Right renal cortex interstitium (tissue), 3 donors: ENCODE results near the gene RHO. TPM values are rescaled to one million over a fixed set of nuclear protein-coding genes. Genes with fewer than 3 reads are reported as not detected.

ENCODE experiments used
- DNase-seq, 3 donors: peaks; one replicate each; pipeline ENCODE4 v3.0.0-alpha.2; 2013; ENCODE audit warnings: low read depth in 3 of 3, low spot score in 2 of 3
- polyA plus RNA-seq, 3 donors: library from polyadenylated mRNA; unstranded; fragments of 120-200 nt; gene quantifications; one replicate each; pipeline ENCODE4 v1.2.1, GENCODE V29; 2013; ENCODE audit not compliant: insufficient read length in 3 of 3

The RHO gene
- polyA plus RNA-seq, 3 donors: 0.06 to 0.07 TPM; not detected in 1

DNA sequence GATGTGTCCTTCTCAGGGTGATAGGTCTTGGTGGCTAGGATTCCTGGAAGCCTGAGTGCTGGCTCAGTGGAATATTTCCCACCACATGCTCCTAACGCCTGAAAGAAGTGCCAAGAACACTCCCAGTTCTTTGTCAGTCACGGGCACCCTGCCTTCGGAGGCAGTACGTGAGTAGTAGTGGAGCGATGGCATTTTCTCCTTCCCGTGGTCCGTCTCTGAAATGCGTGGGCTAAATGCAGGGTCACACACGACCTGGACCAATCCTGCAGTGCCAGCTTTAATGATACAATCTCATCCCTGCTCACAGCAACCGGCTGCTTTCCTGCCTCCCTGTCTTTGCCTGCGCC lies 29.1 kb downstream of the RHO start:
- no peak for DNase-seq

DNA sequence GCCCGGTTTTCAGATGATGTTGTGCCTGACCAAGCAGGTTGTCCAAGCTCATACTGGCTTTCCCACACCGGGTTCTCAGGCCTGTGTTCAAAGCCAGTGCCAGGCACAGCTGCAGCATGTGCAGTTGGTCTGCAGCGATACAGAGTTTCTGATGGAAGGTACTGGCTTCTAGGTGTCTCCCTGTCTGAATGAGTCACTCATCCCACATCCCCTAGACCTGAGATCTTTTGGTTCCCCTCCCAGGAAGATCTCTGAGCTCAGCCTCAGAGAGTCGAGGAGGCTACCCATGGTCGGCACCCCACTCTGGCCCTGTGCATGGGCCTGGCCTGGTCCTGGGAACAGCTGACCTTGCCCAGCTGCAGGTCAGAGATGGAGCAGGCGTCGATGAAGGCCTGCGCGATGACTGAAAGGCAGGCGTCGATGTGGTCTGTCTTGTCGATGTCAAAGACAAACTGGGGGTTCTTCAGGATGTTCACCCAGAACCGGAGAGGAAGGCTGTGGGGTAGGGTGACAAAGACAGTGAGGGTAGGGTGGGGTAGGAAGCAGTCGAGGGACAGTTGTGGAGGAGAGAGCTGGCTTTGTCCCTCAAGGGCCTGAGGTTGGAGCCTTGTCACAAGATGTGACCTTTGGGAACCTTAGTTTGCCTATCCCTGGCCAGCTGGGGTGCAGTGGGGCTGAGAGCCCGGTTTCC lies 29.8 kb downstream of the RHO start:
- no peak for DNase-seq

DNA sequence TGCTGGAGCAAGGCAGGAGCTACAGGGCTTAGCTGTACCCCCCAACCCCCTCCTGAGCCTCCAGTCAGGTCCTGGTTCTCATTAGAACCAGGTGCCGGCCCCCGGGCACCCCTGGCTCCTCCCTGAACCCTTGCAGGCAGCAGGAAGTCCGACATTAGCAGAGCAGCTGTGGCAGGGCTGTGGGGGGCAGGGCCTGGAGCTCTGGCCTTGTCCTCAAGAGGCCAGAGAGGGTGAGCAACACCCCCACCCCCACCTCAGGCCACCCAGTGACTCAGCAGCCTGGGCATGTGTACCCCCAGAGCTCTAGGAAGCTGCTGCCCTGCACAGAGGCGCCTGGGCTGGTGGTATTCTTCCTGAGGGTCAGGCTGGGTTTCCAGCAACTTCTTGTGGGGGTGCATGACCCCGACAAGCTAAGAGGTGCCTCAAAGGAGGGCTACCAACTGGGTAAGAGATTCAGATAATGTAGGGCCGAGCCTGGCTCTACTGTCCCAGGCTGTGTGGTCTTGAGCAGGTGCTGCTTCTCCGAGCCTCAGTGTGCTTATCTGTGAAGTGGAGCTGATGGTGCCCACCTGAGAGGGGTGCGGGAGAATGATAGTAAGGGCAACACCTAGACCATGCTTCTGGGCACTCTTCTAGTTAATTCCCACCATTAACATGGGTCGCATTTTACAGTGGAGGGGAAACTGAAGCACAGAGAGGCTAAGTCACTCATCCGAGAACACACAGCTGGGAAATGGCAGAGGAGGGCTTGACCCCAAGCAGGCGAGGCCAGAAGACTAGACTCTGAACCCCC lies 30.5 kb downstream of the RHO start:
- no peak for DNase-seq

DNA sequence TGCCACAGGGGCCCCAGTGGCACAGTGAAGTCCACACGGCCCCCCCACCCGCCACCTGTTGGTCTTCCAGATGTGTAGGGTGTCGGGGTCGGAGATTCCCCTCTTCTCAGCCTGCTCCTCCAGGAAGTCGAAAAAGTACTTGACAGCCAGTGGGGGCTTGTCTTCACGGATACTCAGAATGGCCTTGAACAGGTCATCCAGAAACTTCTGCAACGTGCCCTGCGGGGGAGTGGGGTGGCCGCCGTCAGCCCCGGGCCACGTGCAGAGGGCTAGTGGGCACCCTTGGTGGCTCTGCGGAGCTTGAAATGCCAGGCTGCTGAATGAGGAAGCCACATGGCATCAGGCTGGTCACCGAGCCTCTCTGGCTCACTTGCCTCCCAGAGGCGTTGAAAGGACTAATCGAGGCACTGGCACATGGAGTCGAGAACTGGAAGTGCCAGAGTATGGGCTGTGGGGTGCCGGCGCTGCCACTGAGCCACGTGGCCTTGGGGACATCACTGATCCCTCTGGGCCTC lies 31.2 kb downstream of the RHO start:
- no peak for DNase-seq

DNA sequence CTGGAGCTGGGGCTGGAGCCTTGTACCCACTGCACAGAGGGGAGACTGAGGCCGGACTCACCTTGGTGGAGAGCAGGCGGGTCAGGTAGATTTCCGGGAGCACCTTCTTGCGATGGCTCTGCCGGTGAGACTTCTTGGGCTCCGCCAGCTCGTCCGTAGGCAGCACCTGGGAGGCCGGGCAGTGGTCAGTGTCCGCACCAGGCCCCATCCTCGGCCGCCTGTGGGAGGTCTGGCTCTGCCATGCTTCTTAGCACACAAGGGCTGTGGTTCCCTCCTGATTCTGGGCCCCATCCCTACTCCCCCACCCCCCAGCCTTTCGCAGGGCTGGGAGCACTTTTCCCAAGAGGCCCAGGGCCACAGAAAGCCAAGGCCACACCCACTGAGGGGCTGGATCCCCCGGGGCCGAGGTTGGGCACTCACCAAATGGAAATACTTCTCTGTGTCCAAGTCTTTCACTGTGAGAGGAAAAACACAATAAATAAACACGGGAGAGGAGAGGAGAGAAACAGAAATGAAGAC lies 31.9 kb downstream of the RHO start:
- no peak for DNase-seq

DNA sequence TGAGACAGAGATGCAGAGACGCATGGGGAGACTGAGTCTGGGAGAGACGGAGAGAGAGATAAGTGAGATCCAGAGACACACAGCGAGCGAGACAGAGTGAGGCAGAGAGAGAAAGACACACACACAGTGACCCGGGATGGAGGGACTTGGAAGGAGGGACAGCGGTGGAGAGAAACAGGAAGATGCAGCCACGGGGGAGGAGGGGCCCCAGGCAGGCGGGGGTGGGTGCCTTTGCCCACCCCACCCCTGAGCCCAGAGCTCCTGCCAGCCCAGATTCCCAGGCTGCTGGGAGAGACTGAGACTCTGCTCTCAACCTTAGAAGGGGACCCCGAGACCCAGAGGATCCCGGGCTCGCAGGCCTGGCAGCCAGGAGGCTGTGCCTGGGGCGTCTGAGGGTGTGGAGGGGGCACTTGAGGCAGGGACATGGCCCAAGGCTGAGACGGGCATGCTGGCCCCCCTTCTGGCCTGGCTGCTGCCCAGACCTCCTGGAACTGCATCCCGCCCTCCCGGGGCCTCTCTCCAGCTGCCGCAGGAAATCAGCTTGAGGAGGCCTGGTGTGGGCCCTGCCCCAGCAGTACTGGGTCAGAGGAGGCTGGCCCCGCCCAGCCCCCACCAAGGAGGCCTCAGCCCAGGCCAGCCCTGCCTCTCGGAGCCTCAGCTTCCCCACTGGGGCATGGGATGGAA lies 32.6 kb downstream of the RHO start:
- peak in 2 of 3 donors; percentile 23 to 32 for DNase-seq

DNA sequence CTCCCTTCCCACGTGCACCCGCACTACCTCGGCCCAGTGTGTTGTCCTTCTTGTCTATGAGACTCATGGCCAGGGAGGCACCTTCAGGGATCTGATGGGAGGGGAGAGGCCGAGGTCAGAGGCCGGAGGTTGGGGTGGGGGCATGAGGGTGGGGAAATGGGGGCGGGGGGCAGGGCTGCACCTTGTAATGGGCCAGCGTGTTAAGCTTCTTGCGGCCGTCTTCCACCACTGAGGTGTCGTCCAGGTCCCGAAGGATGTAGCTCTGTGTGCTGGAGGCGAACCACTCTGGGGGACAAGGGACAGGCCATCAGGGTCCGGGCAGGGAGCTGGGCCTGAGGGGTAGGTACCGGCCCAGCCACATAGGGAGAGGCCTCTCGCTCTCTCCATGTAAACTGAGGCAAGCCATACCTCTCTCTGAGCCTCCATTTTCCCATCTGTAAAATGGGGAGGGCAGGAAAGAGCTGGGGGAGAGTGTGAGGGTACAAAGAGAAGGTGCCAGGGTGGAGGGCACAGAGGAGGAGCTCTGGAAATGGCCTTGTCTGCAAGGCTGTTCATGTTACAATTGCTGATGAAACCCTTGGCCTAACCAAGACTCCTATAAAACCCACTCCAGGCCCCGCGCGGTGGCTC lies 33.3 kb downstream of the RHO start:
- no peak for DNase-seq

DNA sequence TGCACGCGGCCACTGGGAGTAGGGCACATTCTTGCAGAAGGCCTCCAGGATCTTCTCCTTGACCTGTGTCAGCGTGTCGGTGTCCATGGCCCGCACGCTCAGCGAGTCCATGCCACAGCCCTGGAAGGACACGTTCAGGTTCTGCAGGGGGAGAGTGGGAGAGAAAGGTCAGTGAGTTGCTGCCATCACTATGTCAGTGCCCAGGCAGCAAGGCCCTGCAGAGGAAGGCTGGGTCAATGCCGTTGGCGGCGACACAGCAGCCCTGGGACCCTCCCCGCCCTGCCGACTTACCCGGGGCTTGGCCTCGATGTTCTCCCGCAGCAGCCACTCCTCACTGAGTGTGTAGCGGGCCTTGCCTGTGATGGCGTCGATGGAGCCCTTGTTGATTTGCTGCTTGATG lies 34.4 kb downstream of the RHO start:
- no peak for DNase-seq

DNA sequence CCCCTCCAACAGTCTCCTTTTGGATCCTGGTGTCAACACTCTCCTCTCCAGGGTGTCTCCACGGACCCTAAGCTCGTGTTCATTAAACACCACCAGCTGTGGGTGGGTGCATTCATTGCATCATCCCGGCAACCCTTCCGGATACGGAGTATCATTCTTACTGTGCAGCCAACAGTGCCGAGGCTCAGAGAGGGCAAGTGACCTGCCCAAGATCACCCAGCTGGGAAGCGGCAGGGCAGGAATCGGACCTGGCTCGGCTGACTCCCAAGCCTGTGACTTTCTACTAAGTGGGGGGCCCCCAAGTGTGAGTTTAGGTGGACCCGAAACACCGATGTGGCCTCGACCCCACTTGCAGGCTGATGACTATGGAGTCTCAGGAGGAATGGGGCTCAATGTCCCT lies 34.9 kb downstream of the RHO start:
- DNase-seq: no peak

DNA sequence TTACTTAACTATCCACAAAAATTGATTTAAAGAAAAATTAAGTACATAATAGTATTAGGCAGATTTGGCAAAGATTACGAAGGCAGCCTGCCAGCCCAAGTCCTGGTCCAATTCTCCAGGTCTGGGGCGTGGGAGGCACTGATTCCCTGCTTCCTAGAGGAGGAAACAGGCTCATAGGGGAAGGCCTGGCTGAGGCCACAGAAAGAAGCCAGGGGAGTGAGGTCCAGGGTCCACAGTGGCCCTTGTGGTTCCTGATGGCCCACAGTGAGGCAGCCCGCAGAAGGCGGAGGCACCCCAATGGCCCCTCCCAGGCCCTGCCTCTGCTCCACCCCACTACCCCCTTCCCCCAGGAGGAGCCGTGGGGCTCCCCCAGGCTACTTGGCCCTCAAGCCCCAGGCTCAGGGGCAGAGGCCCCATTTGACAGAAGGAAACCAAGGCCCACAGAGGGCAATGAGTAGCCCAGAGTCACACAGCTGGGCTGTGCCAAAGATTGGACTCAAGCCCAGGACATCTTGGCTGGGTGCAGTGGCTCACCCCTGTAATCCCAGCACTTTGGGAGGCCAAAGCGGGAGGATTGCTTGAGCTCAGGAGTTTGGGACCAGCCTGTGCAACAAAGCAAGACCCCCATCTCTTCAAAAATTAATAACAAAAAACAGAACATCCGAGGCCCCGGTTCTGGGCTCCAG lies 35.6 kb downstream of the RHO start:
- DNase-seq: no peak

DNA sequence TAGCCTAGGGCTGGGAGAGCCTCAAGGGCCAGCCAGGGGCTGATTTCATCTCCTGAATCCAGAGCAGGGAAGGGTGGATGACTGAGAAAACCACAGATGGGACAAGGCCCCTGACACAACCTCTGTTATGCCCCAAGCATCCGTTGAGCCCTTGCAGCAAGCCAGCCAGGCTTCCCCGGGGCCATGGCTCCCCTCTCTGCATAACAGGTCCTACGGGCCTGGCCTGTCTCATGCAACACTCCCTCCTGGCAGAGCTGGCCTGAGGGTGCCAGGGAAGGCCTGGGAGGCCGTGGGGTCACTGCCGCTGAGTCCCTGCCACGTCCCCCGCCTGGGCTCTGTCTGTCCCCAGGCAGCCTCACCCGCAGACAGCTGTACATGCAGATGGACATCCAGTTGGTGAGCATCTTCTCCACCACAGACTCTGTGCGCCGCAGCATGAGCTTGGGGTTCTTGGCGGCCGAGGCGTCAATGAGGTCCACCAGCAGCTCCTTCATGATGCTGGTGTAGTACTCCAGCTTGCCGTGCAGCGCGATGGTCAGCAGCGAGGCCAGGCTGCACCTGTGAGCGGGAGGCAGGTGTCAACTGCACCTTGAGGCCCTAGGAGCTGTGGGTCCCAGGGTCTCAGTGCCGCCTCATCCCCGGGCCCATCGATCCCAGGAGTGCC lies 36.7 kb downstream of the RHO start:
- no peak for DNase-seq

DNA sequence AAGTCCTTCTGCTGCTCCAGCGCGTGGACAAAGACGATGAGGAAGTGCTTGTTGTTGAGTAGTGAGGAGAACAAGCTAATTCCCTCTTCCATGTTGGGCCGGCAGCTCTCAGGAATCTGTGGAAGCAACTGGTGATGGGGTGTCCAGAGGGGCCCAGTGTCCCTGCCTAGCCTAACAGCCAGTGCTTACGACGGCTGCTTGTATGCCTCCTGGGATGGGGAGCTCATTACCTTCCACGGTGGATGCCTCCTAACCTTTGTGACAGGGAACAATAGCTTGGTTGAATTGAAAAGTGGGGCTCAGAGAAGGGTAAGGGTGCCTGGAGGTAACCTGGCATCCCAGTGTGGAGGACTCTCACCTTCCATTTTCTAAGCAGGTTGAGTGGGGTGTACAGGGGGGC lies 37.5 kb downstream of the RHO start:
- no peak for DNase-seq

DNA sequence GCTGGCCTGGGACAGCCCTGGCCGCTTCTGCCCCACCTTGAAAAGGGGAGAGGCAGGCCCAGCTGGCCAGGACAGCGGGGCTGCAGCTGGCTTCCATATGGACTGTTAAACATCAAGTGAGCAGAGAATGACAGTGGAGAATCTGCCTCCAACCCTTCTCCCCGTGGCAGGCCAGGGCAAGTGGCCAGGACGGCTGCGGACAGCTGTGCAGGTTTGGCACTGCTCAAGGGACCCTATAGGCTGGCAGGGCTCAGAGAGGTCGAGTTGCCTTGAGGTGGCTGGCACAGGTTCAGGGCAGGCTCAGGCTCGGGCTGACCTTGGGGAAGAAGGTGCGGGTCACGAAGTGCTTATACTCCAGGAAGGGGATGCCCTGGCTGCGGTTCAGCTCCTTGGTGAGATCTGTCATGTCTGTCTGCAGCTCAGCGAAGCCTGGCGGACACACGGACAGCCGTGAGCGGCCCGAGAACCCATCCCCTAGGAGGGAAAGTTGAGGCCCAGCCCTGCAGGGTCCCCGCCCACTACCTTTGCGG lies 38.8 kb downstream of the RHO start:
- no peak for DNase-seq

DNA sequence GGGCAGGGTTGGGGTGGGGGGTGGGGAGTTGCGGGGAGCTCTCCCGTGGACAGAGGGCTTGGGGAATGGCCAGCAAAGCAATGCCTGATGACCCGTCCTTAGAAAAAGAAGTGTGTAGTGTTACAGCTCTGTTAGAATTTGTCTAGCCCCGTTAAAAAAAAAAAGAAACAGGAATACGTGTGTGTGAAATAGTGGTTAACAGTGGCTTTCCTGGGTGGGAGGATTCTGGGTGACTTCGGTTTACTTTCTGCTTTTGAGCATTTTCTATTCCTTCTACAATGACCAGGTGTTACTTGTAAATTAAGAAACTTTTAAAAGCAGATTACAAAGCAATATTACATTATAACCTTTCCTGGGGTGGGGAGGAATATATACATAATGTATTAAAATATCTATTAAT lies 39.5 kb downstream of the RHO start:
- no peak for DNase-seq

DNA sequence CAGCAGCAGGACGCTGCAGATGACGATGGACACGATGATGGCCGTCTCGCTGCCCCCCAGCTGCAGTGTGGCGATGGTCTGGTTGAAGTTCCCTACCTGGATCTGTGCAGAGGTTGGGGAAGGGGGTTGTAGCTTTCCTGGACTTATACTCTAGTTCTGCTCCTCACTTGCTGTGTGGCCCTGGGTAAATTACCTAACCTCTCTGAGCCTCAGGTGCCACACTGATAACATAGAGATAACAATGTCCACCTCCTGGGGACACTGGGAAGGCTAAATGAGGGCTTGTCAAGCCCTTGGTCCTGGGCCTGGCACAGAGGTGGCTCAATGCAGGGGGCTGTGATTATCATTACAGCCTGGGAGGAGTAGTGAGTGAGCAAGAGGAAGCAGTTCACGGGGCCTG lies 41.4 kb downstream of the RHO start:
- no peak for DNase-seq

DNA sequence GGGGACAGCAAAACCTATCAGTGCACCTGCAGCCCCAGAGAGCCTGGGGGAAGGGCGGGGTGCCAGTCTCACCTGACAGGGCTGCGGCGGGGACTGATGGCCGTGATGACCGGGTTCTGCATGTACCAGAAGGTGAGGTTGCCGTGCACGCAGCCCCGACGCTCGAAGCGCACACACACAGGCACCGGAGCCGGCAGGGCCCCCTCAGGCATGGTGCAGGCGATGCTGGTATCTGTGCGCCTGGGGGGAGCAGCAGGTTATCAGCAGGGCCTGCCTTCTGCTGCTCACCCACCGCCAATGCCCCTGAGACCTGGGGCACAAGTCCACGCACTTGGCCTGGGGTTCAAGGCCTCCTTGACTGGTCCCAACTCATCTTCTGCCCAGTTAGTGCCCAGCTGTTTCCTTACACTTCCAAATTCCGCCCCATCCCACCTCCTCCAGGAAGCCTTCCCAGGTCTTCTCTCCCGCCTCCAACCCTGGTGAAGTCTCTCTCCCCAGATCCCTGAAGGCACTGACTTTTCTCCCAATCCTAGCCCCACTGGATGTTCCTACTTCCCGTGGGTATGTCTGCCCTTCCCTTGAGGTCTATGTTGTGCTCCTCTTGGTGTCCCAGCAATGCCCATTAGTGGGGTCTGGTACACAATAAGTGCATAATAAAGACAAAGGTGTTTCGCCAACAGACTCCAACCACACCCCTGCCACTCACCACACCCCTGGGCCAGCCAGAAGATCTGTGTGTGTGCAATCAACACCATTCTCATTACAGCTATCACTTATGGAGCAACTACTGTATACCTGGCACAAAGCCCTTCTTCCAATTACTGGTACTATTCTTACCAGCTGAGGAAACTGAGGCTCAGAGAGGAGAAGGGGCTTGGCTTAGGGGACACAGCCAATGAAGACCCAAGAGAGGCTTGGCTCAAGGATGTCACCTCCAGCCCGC lies 43.4 kb downstream of the RHO start:
- DNase-seq: no peak

DNA sequence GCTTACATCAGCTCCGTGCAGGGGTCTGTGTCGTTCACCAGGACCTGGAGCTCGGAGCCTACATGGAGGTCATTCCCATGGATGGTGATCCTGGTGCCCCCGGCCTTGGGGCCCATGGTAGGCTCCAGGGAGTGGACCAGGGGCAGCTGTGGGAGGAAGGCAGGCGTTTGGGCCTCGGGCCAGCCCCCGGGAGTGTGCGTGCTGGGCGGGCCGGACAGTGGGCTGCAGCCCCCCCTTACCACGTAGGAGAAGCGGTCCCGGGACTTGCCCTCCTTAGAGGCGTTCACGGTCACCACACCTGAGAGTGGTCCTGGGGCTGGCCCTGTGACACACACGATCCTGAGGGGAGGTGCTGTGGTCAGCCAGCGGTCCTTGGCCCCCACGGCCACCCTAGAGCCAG lies 44.2 kb downstream of the RHO start:
- no peak for DNase-seq

DNA sequence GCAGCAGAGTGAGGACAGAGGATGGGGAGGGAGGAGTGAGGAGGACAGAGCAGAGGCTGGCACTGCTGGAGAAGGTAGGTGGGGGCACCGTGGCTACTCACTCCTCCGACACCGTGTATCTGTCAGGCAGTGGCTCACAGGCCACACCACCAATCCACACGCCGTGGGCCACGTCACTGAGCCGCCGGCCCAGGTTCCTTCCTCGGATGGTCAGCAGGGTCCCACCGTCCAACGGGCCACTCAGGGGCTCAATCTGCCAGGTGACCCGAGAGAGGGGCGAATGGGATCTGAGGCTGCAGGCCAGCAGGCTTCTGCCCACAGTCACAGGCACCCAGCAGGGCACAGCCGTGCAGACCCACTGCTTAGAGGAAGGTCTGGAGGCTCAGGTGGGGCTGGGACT lies 45.1 kb downstream of the RHO start:
- DNase-seq: no peak

DNA sequence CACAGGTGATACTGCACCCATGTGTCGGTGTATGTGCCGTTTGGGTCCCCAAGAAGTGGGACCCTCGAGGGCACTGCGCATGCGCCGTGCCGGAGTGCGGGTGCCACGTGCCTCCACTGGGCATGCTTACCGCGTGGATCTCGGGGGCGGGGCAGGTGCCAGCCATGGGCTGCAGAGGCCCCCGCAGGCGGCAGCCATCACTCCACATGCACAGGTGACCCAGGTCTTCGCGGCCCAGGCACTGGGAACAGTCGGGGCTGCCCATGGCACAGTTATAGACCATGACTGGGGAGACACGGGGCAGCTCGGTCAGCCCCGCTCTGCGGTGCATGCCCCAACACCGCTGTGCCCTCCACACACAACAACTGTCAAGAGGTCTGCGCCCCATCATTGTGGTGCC lies 45.8 kb downstream of the RHO start:
- no peak for DNase-seq
